Dermis microvascular lymphatic vessel endothelial cell (primary cell): ENCODE data around the gene PARS2. TPM values are rescaled to one million over a fixed set of nuclear protein-coding genes. Genes with fewer than 3 reads are reported as not detected.

Experiments
- DNase-seq, 2 donors: peaks; one replicate each; pipeline versions ENCODE4 v3.0.0 to v3.0.0-alpha.2; 2010; ENCODE audit warnings: low read depth in 2 of 2
- total RNA-seq: library from RNA; depleted of rRNA; stranded (reverse); fragments of >200 nt; gene quantifications from 2 replicates; pipeline ENCODE4 v1.2.1, GENCODE V29; 2014

Gene PARS2
- total RNA-seq, 1 donor from 2014 or later: 3.1 TPM

DNA sequence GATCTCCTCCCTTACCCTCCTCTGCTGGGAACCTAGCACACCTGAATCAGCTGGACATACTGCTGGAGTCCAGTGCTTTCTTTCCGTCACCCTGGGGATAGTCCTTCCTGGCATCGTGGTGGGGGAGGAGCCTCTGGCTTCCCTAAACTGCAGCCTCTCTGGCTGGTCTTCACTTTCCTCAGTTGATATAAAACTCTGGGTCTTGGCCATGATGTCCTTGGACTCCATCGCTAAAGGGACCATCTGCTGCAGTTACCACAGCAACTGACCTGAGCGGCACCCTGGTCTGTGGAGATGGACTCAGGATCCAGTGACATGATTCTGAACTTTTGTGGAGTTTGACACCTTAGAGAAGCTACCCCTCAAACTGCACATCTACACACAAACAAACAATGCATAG lies 22.8 kb downstream of the PARS2 start:
- no peak for DNase-seq

DNA sequence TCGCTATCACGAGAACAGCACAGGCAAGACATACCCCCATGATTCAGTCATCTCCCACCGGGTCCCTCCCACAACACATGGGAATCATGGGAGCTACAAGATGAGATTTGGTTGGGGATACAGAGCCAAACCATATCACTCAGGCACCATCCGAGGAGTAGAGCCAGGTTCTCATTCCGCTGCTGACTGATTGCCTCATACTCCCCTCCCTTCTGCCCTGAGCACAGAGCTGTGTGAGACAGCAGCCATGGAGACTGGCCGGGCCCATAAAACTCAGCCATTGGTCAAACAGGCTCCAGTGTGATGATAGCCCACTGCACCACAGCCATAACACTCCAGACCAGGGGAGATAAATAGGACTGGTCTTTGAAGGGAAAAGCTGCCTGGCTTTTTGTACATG lies 26.1 kb downstream of the PARS2 start:
- DNase-seq: no peak

DNA sequence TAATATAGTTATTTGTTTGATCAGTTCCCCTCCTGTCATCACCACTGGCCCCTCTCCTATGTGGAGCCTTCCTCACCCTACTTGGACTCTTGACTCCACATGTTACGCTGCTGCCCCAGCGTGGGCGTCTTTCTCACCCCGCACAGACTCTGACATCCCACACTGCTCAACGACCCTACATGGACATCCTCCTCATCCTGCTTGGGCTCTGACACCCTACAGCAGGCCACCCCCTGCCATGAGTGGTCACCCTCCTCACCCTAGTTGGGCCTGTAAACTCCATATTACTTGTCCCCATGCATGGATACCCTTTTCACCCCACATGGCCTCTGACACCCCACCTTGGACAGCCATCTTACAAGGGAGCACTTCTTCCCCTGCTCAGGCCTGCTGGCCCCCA lies 27.6 kb downstream of the PARS2 start:
- no peak for DNase-seq

DNA sequence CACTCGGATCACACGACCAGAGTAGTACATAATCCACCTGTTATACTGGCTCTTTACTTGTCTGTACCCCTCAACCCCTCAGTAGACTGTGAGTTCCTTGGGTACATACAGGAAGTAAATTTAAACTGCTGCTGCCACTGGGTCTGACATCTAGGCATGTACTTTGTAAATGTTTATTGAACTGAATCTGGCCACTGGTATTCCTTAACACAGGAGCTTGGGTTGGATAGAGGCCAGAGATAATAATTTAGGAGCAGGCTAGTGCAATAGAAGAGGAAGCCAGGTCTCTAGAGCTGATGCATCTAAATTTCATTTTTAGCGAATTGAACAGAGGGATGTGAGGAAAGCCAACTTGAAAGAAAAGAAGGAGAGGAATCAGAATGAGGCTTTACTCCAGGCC lies 36.3 kb downstream of the PARS2 start:
- DNase-seq: no peak

DNA sequence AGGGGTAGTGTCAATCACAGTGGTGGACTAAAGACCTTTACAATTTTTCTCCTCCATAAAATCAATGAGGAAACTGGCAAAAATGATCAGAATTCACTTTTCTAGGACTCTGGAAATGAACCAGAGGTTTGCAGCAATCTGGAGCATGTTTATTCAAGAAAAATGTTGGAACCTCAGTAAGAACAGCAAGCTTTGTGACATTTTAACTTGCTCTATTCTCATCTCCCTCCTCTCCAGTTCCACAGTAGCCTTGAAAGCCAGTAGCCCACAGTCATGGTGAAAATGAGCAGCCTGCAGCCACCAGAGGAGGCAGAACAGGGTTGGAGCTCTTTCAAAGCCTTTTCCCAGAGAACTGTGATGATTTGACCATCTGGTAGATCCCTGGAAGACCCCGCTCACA lies 39.6 kb downstream of the PARS2 start:
- no peak for DNase-seq

DNA sequence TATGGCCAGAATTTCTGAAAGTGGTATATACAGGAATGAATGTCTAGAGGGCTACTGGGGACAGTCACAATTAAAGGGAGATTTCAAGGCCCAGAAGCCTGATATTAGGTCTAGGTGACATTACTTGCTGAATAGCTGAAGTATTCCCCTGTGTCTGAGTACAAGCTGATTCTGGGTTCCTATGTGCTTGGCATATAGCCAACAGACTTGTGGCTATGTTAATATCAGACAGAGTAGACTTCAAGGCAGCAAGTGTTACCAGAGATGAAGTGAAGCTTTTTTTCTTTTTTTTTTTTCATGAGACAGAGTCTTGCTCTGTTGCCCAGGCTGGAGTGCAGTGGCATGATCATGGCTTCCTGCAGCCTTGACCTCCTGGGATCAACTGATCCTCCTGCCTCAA lies 40.3 kb downstream of the PARS2 start:
- DNase-seq: no peak

DNA sequence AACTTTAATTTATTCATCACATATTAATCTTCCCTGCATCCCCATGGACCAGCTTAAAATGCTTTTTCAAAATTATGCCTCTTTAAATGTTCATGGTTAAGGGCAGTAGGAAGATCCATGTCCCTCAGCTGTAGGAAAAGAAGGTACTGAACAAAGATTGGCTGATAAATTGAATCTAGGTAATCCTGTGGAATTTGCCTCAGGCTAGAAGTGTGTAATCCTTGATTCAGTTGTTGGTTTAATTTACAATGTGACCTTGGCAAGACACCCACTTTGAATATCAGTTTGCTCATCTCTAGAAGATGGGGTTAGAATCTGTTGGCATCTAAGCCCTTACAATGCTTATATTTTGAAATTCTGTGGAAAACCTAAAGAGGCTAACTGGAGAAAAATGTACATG lies 42.6 kb downstream of the PARS2 start:
- DNase-seq: no peak

DNA sequence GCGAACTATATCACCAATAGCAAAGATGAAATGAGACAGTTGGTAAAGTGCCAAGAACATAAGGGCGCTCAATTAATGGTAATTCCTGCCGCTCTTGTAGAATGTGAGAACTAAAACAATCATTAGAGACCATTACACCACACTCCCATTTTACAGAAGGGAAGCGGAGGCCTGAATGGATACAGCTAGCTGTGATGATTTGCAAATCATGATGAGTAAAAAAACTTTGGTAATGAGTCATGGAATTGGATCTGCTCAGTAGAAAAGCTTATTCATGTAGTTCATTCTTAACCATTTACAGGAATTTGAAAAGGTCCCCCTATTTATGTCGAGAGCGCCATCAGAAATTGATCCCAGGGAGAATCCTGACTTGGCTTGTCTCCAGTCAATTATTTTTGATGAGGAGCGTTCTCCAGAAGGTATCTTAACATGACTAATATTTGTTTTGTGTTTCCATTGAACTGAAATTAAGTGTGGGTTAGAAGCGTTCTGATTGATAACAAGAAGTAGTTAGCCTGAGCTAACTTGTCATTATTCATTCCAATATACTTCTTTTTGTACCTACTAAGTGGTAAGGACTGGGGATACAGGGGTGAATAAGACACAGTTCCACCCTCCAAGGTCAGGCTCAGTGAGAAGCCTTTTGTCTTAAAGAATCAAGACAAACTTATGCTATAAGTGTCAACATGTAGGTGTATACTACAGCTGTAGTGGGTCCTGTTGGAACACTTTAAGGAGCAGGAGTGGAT lies 47.9 kb downstream of the PARS2 start:
- peak; percentile 4 to 34 for DNase-seq

DNA sequence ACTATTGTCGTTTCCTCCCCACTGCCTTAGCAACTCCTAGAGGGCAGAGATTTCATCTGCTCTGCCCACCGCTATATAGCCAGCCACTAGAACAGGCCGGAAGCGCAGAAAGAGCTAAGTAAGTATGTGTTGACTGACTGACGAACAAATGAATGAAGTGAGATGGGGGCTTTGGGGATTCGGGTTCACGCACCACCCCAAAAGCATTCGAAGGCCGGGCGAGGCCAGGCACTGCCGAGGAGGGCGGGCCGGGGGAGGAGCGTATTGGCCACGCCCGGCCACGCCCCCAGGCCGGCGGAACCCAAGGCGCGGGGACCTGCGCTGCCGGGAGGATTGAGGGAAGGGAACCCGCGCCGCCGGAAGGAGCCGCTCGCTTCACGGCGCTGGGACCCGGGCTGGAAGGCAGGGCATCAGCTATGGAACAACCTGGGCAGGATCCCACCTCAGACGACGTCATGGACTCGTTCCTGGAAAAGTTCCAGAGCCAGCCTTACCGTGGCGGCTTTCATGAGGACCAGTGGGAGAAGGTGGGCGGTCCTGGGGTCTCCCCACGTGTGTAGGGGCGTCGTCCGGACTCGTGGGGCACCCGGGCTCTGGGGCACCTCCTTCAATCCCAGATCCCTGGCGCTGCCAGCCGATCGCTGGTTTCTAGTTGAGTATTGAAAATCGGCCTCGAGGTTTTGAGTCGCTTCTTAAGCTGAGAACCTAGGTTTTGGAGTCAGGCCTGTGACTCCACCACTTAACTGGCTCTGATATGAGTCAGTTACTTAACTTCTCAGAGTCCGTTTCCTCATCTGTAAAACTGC lies 48.6 kb downstream of the PARS2 start, which contains the start of gene TTC4:
TTC4 (plus strand) TSS at position 369 of the 806 bp plus-strand sequence; CDS start at position 417, 48 bp downstream.
- DNase-seq: peak; percentile 40 to 80

DNA sequence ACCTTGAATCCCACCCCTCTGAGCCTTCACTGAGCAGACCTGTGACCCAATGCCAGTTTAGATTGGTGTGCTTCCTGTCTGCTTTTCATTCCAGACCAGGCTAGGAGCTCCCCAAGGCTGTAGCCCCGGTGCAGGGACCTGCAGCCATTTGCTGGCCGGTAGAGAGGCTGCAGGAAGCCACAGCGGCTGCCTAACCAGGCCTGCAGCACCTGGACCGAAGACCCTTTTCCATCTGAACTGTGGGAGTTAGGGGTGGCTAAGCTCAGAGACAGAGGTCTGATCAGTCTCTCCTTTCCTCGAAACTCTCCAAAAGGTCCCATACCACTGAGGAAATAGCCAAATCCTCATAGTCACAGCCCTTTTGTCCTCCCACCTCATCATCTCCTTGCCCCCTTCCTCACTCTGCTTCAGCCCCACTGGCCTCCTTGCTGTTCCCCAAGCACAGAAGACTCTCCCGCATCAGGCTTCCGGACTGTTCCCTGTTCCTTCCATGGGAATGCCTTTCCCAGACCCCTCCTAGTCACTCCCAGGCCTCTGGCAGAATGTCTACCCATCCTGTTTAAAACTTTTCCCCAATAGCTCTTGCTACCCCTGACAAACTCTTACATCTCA lies 49.3 kb downstream of the PARS2 start:
- DNase-seq: no peak

DNA sequence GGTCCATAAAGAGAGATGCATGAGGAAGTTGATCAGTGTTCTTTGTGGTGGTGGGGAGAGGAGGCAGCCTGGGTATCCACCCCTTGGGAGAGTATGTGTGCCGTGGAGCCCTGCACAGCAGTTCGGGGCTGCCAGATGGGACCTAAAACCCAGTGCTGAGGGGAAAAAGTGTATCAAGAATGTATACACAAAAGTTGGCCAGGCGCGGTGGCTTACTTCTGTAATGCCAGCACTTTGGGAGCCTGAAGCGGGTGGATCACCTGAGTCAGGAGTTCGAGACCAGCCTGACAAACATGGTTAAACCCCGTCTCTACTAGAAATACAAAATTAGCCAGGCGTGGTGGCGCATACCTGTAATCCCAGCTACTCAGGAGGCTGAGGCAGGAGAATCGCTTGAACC lies 52.8 kb downstream of the PARS2 start:
- no peak for DNase-seq

DNA sequence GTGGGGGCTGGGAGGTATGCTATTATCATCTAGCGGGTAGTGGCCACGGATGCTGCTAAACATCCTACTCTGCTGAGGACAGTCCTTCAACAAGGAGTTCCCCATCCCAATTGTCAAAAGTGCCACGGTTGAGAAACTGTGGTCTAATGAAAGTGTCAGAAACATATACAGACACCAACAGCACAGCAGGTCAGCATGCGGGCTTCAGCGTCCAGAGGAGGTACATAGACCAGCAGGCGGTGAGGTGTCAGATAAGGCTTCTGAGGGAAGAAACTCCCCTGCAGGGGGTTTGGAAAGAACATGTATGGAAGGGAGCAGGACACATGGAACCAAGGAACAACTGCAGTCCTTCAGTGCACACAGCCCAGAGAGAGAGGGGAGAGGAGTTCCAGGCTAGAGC lies 53.5 kb downstream of the PARS2 start:
- DNase-seq: no peak

DNA sequence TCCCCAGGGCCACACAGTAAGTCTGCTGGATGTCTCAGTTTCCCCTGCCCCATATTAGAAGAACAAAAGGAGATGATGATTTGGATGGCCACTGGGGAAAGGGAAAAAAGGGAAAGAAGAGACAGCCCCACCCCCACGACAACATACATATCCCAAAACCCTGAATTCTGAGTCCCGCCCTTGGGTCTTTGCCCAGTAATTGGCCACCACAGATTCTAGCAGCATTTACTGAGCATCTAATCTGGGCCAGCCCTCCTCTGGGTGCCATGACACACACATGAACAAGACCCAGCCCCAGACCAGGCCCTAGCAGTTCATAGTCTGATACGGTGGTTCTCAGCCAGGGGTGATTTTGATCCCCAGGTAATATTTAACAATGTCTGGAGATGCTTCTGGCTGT lies 53.9 kb downstream of the PARS2 start:
- no peak for DNase-seq

DNA sequence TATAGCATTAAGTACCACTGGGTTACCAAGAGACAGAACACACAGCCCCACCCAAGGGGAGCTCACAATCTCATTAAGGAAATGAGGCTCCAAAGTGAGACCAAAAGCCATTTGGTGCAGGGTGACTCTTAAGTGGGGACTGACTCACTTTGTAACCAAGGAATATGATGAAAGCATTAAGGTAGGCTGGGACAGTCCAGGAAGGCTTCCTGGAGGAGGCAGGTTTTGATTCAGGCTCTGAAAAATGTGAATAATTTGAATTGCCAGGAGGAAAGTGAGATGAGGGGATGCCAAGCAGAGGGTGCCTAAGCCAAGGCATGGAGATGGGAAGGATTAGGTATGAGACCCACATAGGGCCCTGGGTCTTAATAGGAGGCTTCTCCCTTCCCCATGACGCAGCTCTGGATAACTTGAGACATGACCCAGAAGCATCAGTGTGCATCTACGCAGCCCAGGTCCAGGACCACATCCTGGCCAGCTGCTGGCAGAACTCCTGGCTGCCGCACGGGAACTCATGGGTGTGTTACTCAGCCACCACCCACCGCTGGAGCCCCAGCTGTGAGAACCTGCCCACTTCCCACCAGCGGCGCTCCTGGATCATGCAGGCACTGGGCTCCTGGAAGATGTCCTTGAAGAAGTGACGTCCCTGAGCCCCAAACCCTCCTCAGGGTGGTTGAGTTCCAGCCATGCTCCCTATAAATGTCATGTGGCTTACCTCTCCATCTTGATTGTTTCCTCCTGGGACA lies 54.6 kb downstream of the PARS2 start:
- no peak for DNase-seq

DNA sequence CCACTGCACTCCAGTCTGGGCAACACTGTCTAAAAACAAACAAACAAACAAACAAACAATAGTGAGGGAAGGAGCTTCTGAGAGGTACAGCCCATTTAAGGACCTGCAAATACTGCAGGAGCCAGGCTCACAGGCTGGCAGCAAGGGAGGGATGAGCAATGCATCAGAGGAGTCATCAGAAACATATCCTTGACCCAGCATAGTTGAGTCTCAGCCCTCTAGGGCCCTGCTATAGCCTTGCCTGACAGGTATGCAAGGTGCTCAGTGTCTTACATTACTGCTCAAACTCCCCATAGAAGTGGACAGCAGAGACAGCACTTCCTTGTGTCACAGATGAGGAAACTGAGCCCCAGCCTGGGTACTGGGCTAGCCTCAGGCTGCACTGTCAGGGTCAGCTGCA lies 55.9 kb downstream of the PARS2 start:
- DNase-seq: no peak

Other genes starting within 250 kb of the PARS2 start
- gene ACOT11, start 216.3 kb downstream of the PARS2 start, total RNA-seq: 3.2 and 3.3 TPM in 2 replicates
- gene FAM151A, start 141.0 kb downstream of the PARS2 start, total RNA-seq: not detected in 2 replicates
- gene MROH7, start 122.7 kb downstream of the PARS2 start, total RNA-seq: under 0.01 and 0.13 TPM in 2 replicates
- gene TTC4, start 48.7 kb downstream of the PARS2 start, total RNA-seq: 10.1 and 13.8 TPM in 2 replicates
- not detected in 2 replicates for gene TTC22, start 36.8 kb upstream of the PARS2 start, total RNA-seq
- 91.7 and 103 TPM in 2 replicates for gene DHCR24, start 122.7 kb upstream of the PARS2 start, total RNA-seq
- gene TMEM61, start 216.1 kb upstream of the PARS2 start, total RNA-seq: under 0.01 and 0.25 TPM in 2 replicates
- under 0.01 TPM in 1 of 2 replicates, not detected in the other for gene BSND, start 234.4 kb upstream of the PARS2 start, total RNA-seq